Stimulated activated CD4-positive, alpha-beta T cell treated with anti-CD3 and anti-CD28 coated beads, Interleukin-2, amount 100 ng/mL, for 4 hours (primary cell): Measurements from ENCODE around the gene FAM8A1.

Experiments used
- DNase-seq: peaks from one replicate; pipeline ENCODE4 v3.0.0-alpha.2; 2020; ENCODE audit warnings: low read depth

Gene FAM8A1

DNA sequence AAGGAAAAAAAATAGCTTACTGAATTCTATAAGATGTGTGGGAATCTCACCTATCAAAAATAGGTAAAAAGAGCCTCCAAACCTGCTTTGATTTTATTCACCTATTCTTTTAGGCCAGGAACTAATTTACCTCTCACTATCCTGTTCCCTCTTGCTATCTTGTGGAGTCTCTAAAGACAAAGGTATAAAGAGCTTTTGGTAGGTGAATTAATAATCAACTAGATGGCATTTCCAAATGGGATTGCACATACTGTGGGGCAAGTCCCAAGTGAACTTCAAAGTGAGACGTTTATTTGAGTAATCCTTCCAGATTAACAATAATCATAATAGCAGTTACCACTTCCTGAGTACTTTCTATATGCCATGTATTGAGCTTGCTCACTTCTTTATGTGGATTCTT, 2.8 kb downstream of the FAM8A1 start:
- DNase-seq = no peak

GRCh38 chr6:17606606-17607005, 6.5 kb downstream of the FAM8A1 start:
- no peak for DNase-seq

- DNase-seq = no peak
These were observed 10.7 kb downstream of the FAM8A1 start for GRCh38 chr6:17610835-17611234.

GRCh38 chr6:17612048-17612447, 11.9 kb downstream of the FAM8A1 start:
- DNase-seq = no peak

- no peak for DNase-seq
These were observed 15.7 kb downstream of the FAM8A1 start for GRCh38 chr6:17615794-17616193.

- no peak for DNase-seq
These were observed 20.9 kb downstream of the FAM8A1 start for GRCh38 chr6:17621003-17621402.

DNA sequence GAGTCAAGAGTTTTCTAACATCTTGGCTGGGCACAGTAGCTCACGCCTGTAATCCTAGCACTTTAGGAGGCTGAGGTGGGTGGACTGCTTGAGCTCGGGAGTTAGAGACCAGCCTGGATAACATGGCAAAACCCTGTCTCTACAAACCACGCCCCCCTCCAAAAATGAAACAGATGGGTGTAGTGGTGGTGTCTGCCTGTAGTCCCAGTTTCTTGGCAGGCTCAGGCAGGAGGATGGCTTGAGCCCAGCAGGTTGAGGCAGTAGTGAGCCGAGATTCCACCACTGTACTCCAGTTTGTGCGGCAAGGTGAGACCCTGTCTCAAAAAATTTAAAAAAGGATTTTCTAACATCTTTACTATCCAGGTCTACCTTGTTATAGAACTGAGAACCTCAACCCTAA, 22.0 kb downstream of the FAM8A1 start:
- DNase-seq = no peak

DNA sequence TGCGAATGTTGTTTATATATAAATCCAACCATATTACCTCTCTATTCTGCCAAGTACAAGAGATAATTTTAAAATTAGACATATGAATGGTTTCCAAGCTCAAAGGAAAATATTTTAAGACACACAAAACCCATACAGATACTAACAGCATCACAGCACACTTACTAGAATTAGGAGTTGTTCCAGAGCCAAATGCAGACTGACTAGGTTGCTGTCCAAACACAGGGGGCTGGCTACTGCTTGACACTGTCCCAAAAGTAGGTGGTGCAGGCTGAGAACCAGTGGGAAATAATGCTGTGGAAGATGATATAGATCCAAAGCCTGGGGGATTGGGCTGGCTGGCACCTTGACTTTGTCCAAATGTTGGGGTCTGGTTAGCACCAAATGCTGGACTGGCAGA, 24.3 kb downstream of the FAM8A1 start:
- no peak for DNase-seq

- no peak for DNase-seq
These were observed 28.8 kb downstream of the FAM8A1 start for GRCh38 chr6:17628873-17629272.

DNA sequence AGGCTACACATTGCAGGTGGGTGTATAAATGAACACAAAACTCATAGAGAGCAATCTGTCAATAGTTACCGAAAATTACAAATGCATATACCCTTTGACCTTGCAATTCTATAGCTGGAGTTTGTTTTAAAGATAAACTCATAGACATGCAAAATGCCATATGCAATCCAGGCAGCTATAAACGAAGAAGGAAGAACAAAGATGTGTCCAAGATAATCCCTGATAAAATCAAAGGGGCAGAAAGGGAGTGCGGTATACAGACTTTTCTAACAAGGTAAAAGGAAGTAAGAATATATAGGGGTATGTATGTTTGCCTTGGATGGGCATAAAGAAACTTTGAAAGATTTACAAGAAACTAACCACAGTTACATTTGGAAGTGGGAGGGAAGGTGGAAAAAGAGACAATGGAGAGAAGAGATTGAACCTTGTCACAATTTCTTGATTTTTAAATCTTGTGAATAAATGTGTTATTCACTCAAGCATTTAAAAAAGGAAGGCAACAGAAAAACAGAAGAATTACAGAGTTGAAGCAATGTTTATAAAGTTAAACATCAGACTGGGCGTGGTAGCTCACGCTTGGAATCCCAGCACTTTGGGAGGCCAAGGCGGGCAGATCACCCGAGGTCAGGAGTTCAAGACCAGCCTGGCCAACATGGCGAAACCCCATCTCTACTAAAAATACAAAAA, 29.9 kb downstream of the FAM8A1 start:
- no peak for DNase-seq

GRCh38 chr6:17630511-17631073, 30.5 kb downstream of the FAM8A1 start:
- no peak for DNase-seq

DNA sequence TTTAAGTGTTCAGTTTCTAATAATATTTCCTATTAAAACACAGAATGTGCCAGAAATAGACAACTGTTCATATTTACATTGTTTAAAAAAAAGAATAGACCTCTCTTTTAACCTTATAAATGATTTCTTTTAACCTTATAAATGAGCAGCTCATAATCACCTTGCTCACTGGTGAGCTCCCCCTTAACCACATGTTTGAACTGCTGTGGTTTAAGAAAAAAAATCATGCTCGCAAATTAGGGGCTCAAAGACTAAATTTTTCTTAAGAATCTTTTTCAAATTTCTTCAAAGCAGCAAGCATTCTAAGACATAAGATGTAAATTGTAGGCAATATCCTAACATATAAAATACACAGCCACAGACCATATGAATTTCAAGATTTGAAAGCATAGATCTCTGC, 32.8 kb downstream of the FAM8A1 start:
- no peak for DNase-seq

DNA sequence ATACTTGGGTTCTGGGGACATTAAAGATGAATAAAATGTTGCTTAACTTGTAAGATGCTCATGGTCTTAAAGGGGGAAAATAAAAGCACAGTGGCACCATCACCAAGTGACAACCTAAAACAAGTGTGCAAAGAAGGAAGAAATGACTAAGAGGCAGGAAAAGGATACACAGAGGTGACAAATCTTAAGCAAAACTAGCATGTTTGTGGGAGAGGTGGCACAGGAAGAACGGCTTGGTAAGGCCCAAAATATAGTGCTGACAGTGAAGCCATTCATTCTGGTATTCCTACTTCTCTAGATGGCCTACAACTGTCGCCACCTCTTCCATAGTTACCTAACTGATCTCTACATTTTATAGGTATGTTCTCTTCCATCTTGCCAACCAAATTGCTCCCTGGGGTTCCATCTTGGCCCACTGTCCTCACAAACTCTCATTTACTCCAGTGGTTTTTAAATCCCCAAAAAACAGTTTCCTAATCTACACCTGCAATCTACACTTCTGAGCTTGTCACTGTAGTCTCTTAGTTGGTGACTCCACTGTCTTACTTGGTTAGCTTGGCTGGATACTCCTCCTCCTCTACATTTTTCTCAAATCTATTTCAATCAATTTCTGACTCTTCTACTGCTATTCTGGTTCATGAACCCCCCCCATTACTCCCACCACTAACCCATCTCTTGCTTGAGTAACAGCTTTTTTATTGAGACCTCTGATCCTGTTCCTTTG, 33.5 kb downstream of the FAM8A1 start:
- no peak for DNase-seq

GRCh38 chr6:17635568-17635967, 35.5 kb downstream of the FAM8A1 start:
- DNase-seq = no peak

- no peak for DNase-seq
These were observed 38.2 kb downstream of the FAM8A1 start for GRCh38 chr6:17638212-17638715.

DNA sequence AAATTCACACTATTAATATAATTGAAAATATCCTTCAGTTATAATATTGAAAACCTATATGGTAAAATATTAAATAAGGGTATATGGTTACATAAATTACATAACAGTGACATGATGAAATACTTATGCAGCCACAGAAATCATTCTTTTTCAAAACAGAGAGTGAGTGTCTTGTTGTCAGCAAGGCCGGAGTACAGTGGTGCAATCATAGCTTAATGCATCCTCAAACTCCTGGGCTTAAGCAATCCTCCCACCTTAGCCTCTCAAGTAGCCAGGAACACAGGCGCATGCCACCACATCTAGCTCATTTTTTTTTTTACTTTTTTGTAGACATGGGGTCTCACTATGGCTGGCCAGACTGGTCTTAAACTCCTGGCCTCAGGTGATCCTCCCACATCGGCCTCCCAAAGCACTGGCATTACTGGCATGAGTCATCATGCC, 40.4 kb downstream of the FAM8A1 start:
- no peak for DNase-seq

DNA sequence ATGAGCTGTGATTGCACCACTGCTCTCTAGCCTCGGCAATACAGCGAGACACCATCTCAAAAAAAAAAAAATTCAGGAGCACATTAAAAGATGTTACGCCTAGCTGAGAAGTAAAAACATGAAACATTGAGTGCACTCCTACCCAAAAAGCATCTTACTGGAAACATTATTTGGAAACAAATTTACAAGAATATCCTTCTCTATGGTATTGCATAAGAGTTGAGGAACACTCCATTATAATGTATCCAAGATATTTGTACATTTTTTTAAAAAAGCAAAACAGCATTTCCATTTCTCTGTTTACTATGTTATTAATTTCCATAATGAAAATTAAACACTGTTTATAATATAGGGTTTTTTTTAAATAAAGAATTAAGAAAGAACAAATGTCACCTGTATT, 48.6 kb downstream of the FAM8A1 start:
- DNase-seq = no peak

GRCh38 chr6:17650656-17651309, 50.7 kb downstream of the FAM8A1 start:
- no peak for DNase-seq

DNA sequence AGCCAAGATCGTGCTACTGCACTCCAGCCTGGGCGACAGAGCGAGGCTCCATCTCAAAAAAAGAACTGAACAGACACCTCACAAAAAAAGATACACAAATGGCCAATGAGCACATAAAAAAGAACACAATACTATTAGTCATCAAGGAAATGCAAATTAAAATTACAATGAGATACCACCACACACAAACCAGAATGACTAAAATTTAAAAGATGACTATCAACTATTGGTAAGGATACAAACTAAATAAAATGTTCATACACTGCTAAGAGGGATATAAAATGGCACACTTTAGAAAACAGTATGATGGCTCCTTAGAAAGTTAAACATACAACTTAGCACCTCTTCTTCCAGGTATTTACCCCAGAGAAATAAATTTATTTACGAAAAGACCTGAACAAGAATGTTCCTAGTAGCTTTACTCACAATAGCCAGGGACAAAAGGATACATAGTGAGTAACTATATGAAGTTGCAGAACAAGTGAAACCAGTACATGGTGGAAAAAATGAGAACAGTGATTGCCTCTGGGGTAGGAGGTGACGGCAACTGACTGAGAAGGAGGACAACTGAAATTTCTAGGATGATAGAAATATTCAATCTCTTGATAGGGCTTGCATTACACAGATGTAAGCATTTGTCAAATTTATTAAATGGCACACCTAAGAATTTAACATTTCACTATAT, 53.2 kb downstream of the FAM8A1 start:
- DNase-seq = no peak

GRCh38 chr6:17656092-17656491, 56.0 kb downstream of the FAM8A1 start:
- no peak for DNase-seq

DNA sequence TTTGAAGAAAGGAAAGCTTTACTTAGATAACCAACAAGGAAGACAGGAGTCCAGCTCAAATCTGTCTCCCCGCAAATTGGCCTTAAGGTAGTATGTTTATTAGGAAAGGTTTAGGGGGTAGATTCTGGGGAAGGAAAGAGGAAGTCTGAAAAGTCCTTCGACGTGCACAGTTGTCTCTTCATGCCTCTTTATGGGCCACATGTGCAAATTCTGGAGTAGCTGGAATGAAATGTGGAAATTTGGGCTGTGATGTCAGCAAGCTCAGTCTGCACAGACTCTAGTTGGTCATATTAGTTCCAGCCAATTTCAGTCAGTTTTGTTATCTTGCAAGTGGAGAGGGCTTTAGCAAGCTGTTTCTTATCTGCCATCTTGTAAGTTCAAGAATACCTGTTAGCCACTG, 56.5 kb downstream of the FAM8A1 start:
- no peak for DNase-seq
